Esophagus muscularis mucosa (tissue), 4 donors: ENCODE results near the gene PQBP1. TPM values are rescaled to one million over a fixed set of nuclear protein-coding genes. Genes with fewer than 3 reads are reported as not detected.

Experiments
- DNase-seq: peaks from one replicate; pipeline ENCODE4 v3.0.0-alpha.2; 2017; ENCODE audit errors: extremely low spot score
- H3K27ac ChIP-seq, 4 donors: fragments of 200-600 bp; sonication (generic); replicated peaks in 1 of 4; 1 replicate in 3 of 4; 2 replicates in 1 of 4; pipeline ENCODE4 v1.5.1; 2016 to 2019; ENCODE audit warnings: mild to moderate bottlenecking in 1 of 4
- H3K27me3 ChIP-seq, 4 donors: fragments of 200-600 bp; sonication (generic); one replicate each; pipeline versions ENCODE4 v1.5.1 to v1.6.0; 2016 to 2019
- H3K36me3 ChIP-seq, 4 donors: fragments of 200-600 bp; sonication (generic); one replicate each; pipeline ENCODE4 v1.5.1; 2016 to 2019
- H3K4me1 ChIP-seq, 4 donors: fragments of 200-600 bp; sonication (generic); one replicate each; pipeline ENCODE4 v1.5.1; 2016 to 2019
- H3K4me3 ChIP-seq, 4 donors: fragments of 200-600 bp; sonication (generic); 1 replicate in 2 of 4; 2 replicates in 2 of 4; pipeline ENCODE4 v1.5.1; 2016 to 2019; ENCODE audit warnings: mild to moderate bottlenecking in 4 of 4, moderate library complexity in 1 of 4
- H3K9me3 ChIP-seq, 4 donors: fragments of 200-600 bp; sonication (generic); 1 replicate in 3 of 4; 2 replicates in 1 of 4; pipeline ENCODE4 v1.5.1; 2016 to 2019
- EP300 ChIP-seq: sonication (generic); formaldehyde crosslinking; IDR thresholded peaks from one replicate; pipeline ENCODE4 v1.6.1; 2017; ENCODE audit warnings: antibody characterized with exemption
- POLR2A ChIP-seq: fragments of 450-650 bp; IDR thresholded peaks from one replicate; pipeline ENCODE4 v1.6.1; 2017; ENCODE audit warnings: antibody characterized with exemption, moderate library complexity, mild to moderate bottlenecking, low read depth
- POLR2AphosphoS5 ChIP-seq, 2 donors: sonication (generic); formaldehyde crosslinking; IDR thresholded peaks; one replicate each; pipeline ENCODE4 v1.6.1; 2017; ENCODE audit warnings: antibody characterized with exemption in 2 of 2
- WGBS: methylation state at CpG from one replicate; pipeline ENCODE4 v1.1.5; 2018; 5-methylcytosine and 5-hydroxymethylcytosine counted together
- intact Hi-C: fragments of 100-400 bp; cut with DNase I; formaldehyde crosslinking; loops from one replicate; pipeline ENCODE4 v1.15.1; 2023
- total RNA-seq, 4 donors: library from RNA; depleted of rRNA; stranded (reverse); fragments of >200 nt; gene quantifications; one replicate each; pipeline versions ENCODE4 v1.1.0 to v1.2.1, GENCODE V29; 2016
- TF ChIP-seq, protein P1 (sequence below), 3 experiments: fragments of 200-600 bp in 2 of 3; fragments of 450-650 bp in 1 of 3; sonication (generic) in 2 of 3; IDR thresholded peaks; one replicate each; pipeline ENCODE4 v1.5.1; 2017 to 2019; ENCODE audit warnings: antibody characterized with exemption in 3 of 3, mild to moderate bottlenecking in 2 of 3, moderate library complexity in 1 of 3

The PQBP1 gene
- total RNA-seq, 4 donors from 2014 or later = 53.6 to 81.3 (median 72.0) TPM

DNA sequence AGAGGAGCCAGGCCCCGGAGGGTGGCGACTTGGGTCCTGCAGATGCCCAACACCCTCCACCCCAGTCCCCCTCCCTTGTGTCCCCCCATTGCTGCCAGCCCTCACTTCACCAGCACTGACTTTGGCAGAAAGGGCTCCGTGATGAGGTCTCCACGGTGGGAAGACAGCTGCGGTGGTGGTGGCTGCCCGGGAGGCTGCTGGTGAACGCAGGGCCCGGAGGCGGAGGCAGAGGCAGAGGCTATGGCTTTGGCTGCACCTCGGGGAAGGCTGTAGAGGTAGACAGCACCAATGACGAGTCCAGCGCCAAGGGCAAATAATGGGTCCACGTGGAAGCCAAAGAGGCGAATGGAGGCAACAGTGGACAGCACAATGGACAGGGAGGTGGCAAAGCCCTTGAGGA is 6.9 kb downstream of the PQBP1 start:
- 87% methylated on average over 11 of the region's 14 CpGs for WGBS

DNA sequence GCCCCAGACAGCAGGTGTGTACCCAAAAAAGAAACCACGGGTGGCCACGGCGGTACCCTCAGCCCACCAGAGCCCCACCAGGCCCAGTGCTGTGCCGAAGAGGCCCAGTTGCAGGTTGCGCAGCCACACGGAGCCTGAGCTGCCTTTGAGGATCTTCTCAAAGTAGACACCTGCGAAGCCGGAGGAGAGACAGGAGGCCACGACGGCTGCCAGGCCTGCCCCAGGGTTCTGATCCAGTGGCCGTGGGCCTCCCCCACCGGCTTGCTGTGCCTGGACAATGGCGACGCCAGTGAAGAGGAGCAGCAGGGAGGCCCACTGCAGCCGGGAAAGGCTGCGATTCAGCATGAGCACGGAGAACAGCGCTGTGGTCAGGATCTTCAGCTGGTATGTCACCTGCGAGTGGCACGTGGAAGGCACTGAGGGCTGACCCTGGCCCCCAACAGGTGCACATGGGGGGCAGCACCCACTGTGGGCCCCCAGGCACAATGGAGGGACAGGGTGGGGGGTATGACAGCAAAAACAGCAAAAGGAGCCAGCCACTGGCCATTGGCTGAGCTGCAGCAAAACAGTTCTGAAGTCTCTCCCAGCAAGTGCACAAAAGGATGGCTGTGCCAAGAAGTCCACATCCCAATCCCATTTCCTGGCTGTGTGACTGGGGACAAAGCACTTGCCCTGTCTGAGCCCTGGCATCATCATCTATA is 7.5 kb downstream of the PQBP1 start:
- DNase-seq = no peak
- TF ChIP-seq POLR2A = no peak
- TF ChIP-seq, protein P1, sequence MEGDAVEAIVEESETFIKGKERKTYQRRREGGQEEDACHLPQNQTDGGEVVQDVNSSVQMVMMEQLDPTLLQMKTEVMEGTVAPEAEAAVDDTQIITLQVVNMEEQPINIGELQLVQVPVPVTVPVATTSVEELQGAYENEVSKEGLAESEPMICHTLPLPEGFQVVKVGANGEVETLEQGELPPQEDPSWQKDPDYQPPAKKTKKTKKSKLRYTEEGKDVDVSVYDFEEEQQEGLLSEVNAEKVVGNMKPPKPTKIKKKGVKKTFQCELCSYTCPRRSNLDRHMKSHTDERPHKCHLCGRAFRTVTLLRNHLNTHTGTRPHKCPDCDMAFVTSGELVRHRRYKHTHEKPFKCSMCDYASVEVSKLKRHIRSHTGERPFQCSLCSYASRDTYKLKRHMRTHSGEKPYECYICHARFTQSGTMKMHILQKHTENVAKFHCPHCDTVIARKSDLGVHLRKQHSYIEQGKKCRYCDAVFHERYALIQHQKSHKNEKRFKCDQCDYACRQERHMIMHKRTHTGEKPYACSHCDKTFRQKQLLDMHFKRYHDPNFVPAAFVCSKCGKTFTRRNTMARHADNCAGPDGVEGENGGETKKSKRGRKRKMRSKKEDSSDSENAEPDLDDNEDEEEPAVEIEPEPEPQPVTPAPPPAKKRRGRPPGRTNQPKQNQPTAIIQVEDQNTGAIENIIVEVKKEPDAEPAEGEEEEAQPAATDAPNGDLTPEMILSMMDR (IDR thresholded peaks at IDR 0.05) = no peak
- TF ChIP-seq EP300 = no peak
- no peak for TF ChIP-seq POLR2AphosphoS5 (IDR thresholded peaks at IDR 0.05)

More for the DNA sequence above, 6.9 kb downstream of the PQBP1 start:
- H3K27ac ChIP-seq = no peak overlapping the region
- H3K4me1 ChIP-seq = peaks cover 0 to 4% (median 2%) of the 10 kb centered on the region in 4 donors
- H3K27me3 ChIP-seq = no peaks in the 10 kb centered on the region
- no peak overlapping the region for H3K4me3 ChIP-seq
- H3K36me3 ChIP-seq = peaks cover 0 to 69% (median 59%) of the 10 kb centered on the region in 4 donors
- TF ChIP-seq, protein P1 (IDR thresholded peaks at IDR 0.05) = no peak
- TF ChIP-seq POLR2A (no peak), EP300 (no peak), POLR2AphosphoS5 (IDR thresholded peaks at IDR 0.05) (no peak)
- intact Hi-C loops = no loop called here
- DNase-seq = no peak
- H3K9me3 ChIP-seq = no peaks in the 10 kb centered on the region

DNA sequence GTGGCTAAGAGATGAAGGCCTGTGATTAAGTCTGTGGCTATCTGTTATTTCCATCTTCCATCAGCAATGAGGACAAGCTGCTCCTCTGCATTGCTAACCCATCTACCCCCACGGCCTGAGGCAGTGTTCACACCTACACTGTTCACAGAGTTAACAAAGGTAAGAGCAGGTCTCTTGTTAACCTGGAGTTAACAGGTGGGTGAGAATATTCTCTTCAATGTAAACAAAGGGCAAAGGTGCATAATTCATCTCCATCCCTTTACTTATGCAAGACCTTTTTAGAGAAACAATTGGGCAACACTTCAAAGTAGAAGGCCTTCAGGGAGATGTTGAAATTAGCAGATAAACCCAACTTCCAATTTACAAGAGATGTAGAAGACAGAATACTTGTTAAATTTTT is 10.9 kb downstream of the PQBP1 start:
- no peak overlapping the region for H3K4me3 ChIP-seq
- intact Hi-C loops = no loop called here
- DNase-seq = no peak
- no peak overlapping the region for H3K27ac ChIP-seq
- WGBS = 69% methylated on average over 1 of the region's 1 CpG
- H3K36me3 ChIP-seq = peaks cover 0 to 38% (median 27%) of the 10 kb centered on the region in 4 donors
- peaks cover 5 to 21% (median 16%) of the 10 kb centered on the region in 4 donors for H3K4me1 ChIP-seq
- no peaks in the 10 kb centered on the region for H3K27me3 ChIP-seq
- no peaks in the 10 kb centered on the region for H3K9me3 ChIP-seq
- TF ChIP-seq POLR2A = no peak
- TF ChIP-seq POLR2AphosphoS5 (IDR thresholded peaks at IDR 0.05) = no peak
- TF ChIP-seq, protein P1 (IDR thresholded peaks at IDR 0.05) = no peak
- no peak for TF ChIP-seq EP300

More for the DNA sequence above, 7.5 kb downstream of the PQBP1 start:
- Histone ChIP-seq H3K36me3 (peaks cover 0 to 69% (median 57%) of the 10 kb centered on the region in 4 donors), H3K27me3 (no peaks in the 10 kb centered on the region), H3K27ac (no peak overlapping the region), H3K9me3 (no peaks in the 10 kb centered on the region), H3K4me3 (no peak overlapping the region), H3K4me1 (peaks cover 0 to 7% (median 2%) of the 10 kb centered on the region in 4 donors)
- intact Hi-C loops = no loop called here
- 89% methylated on average over 20 of the region's 20 CpGs for WGBS

DNA sequence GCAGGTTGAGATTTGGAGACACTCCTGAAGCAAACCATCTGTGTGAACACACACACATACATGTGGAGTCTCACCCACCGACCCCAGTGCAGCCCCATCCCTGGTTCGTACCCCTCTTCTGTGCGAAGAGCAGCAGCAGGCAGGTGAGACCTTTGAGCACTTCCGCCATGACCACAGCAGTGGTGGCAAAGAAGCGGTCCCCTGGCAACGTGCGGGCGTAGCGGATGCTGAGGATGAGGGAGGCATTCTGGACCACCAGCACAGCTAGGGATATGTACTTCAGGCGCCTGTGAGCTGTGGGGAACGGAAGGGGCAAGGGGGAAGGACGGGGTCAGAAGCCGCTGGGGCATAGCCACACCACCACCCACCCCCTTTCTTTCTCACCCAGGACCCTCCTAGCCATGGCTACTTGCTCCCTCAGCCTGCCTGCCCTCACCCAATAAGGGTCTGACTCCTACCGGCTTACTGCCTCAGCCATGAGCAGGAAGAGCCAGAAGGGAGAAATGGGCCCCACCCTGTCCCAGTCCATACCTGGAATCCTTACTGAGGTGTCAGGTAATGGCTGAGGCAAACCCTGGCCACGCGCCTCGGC is 12.1 kb downstream of the PQBP1 start:
- no peak for DNase-seq
- H3K27me3 ChIP-seq = no peaks in the 10 kb centered on the region
- H3K9me3 ChIP-seq = no peaks in the 10 kb centered on the region
- H3K4me3 ChIP-seq = no peak overlapping the region
- intact Hi-C loops = no loop called here
- 90% methylated on average over 16 of the region's 17 CpGs for WGBS
- H3K36me3 ChIP-seq = peaks cover 0 to 40% (median 27%) of the 10 kb centered on the region in 4 donors
- H3K4me1 ChIP-seq = peaks cover 5 to 21% (median 16%) of the 10 kb centered on the region in 4 donors
- TF ChIP-seq EP300 = no peak
- TF ChIP-seq POLR2A = no peak
- no peak overlapping the region for H3K27ac ChIP-seq

DNA sequence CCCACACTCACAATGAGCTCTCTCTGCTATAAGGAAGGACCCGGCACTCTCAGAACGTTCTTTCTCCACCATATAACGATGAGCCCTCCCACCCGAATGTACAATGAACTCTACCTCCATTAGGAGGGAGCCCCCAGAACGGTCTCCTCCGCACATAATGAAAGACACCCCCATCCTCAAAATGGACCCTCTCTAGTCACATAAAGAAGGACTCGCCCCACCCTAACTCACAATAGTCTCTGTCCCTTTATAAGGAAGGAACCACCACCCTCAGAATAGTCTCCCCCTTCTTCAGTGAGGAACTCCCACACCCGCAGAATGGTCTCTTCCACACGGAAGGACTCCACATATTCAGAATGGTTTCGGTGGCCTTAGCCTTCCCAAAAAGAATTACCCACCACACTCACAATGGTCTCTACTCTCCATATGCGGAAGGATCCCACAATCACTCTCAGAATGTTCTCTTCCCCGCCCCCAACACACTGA is 13.2 kb downstream of the PQBP1 start:
- 24% methylated on average over 11 of the region's 12 CpGs for WGBS
- no peak for TF ChIP-seq POLR2A
- TF ChIP-seq, protein P1 (IDR thresholded peaks at IDR 0.05) = no peak
- no peak for TF ChIP-seq EP300
- no peak for TF ChIP-seq POLR2AphosphoS5 (IDR thresholded peaks at IDR 0.05)
- intact Hi-C loops = no loop called here
- no peak for DNase-seq
- no peaks in the 10 kb centered on the region for H3K9me3 ChIP-seq
- no peaks in the 10 kb centered on the region for H3K27me3 ChIP-seq
- H3K4me1 ChIP-seq = peaks cover 5 to 21% (median 16%) of the 10 kb centered on the region in 4 donors
- H3K36me3 ChIP-seq = peaks cover 0 to 36% (median 20%) of the 10 kb centered on the region in 4 donors
- H3K4me3 ChIP-seq = peak overlapping the region; percentile 59 to 80 (median 64)
- peak overlapping the region; percentile 78 to 84 (median 80) for H3K27ac ChIP-seq
